Embryonic facial prominence (tissue), 1 donor: ENCODE data around the gene TRIM21.
"Not testable (repeated sequence)": the region's sequence is repeated elsewhere in the genome, so short reads cannot be mapped to it uniquely, and the experiment has no call there.

ENCODE experiments used
- DNase-seq: peaks from one replicate; pipeline ENCODE4 v3.0.0-alpha.2; 2016; ENCODE audit errors: extremely low spot score

Gene TRIM21

DNA sequence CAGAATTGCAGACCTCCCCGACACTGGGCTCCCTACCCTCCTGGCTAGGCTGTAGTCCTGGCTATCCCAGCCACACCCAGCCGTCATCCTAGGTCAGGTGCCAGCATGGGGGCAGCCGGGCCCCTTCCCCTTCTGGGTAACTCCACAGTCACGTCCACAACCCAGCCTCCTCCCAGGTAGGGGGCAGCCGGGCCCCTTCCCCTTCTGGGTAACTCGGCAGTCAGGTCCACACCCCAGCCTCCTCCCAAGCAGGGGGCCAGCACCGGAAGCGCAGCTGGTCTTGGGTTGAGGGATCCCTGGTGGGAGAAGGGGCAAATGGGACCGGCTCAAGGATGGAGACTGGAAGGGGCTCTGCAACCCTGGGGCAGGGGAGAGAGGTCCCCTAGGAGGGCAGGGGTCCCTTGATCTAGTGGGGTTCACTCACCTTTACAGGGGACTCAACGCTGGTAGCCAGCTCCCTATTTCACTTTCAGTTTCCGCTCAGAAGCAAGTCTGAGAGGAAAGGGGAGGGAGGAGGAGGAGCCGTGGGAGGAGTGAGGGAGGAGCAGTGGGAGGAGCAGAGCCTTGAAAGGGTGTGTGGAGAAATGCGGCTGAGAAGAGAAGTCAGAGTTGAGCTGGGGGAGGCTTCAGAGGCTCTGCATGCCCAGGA is at the start of gene TRIM21:
TSS of gene TRIM21 (minus strand) at position 494 of the 649 bp plus-strand sequence. CDS start 3,293 bp downstream, outside the sequence.
- DNase-seq, result peak; percentile 59

DNA sequence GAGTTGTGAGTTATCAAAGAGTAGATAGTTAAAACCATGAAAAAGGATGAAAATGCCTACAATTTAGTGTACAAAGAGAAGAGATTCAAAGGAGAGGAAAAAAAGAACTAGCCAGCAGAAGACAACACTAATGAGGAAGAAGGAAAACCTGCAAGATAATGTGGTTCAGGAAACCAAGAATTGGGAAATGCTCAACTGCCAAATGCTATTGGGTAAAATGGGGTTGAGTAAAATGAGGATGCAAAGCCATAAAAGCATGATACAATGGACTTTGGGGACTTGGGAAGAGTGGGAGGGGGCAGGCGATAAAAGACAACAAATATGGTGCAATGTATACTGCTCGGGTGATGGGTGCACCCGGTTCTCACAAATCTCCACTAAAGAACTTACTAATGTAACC is 48.0 kb upstream of the TRIM21 start:
- no peak for DNase-seq

DNA sequence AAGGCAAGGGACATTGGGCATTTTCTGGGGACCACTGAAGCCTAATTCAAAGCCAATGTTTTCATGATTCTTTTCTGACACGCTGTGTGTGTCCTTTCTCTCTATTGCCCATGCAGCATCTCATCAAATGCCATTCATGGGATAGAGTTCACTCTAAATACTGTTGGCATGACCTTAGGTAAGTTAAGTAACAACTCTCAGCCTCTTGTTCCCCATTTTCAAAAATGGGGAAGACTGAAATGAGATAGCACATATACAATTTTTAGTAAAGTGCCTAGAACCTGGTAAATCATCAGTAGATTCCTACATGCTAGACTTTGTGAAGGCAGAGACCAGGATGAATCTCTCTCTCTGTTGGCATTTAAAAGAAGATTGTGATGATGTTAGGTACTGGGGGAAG is 42.9 kb upstream of the TRIM21 start:
- no peak for DNase-seq

DNA sequence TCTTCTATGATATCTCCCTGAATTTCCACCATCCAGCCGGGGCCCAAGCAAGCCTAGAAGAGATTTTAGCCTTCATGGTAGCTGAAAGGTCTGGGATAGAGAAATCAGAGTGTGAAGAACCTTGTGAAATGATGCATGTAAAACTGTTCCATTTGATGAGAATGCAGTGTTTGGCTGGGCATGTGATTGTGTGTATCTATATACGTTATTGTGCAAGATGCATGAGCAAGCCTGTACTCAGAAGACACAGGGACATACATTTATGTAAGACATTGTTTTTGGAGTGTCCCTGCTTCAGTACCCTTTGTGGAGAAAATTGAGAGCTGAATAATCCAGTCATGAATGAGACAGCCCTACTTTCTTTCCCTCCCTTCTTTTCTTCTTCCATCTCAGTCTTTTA is 40.4 kb upstream of the TRIM21 start:
- DNase-seq, result no peak

DNA sequence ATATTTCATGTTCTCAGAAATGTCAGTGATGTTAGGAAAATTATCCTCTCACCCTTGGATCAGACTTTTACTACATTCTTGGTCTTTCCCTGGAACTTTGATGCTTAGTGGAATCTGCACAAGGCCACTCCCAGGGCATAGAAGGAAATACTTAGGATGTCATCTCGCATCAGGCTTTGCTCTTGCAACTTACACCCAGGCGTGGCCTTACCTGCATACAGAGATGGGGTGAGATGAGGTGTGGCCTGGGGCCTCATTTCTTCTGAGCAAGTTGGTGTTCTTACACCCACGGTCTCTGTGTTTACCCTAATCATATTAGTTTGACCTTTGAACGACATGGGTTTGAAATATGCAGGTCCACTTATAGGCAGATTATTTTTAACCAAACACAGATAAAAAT is 36.5 kb upstream of the TRIM21 start:
- DNase-seq, result no peak

DNA sequence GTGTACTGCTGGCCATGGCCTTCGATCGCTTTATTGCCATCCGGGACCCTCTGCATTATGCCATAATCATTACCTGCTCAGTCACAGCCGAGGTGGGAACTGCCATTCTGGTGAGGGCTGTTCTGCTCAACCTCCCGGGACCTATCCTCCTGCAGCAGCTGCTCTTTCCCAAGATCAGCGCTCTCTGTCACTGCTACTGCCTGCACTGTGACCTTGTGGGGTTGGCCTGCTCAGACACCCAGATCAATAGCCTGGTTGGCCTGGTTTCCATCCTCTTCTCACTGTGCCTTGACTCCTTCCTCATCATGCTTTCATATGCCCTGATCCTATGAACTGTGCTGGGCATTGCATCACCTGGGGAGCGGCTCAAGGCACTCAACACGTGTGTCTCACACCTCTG is 24.9 kb upstream of the TRIM21 start:
- no peak for DNase-seq

DNA sequence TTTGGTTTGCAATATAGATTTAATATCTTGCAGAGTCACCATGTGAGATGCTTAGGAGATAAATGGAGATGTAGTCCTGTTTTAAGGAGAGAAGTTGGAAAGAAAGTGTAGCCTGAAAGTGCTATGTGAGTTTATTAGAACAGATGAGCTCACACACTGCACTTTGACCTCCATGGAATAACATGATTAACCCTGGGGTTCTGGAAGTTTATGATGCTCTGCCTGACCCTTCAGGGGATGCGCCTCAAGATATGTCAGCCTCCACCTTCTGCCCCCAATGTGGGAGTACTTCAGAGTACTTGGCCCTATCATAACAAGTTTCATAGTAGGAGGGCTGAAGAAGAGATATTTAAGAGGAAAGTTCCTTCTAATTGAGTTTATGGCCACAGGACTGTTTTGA is 23.3 kb upstream of the TRIM21 start:
- DNase-seq, result no peak

DNA sequence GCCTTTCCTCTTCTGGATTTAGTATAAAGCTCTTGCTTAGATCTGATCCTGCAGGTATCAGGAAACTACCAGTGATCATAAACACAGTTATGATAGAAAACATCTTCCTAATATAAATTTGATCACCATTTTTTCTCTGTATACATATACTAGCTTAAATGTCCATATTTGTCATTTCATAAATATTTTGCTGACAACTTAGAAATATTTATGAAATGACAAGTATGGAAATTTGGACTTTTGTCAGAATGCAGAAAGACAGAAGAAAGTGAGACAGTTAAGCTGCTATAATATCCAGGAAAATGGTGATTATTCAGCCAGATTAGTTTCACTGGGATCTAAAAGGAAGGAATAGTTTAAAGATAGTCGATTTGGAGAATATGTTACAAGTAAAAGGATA is 22.8 kb upstream of the TRIM21 start:
- DNase-seq, result no peak

DNA sequence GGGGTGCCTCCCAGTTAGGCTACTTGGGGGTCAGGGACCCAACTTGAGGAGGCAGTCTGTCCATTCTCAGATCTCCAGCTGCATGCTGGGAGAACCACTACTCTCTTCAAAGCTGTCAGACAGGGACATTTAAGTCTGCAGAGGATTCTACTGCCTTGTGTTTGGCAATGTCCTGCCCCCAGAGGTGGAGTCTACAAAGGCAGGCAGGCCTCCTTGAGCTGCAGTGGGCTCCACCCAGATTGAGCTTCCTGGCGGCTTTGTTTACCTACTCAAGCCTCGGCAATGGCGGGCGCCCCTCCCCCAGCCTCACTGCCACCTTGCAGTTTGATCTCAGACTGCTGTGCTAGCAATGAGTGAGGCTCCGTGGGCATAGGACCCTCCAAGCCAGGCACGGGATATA is 12.7 kb upstream of the TRIM21 start:
- DNase-seq, result not testable (repeated sequence)

DNA sequence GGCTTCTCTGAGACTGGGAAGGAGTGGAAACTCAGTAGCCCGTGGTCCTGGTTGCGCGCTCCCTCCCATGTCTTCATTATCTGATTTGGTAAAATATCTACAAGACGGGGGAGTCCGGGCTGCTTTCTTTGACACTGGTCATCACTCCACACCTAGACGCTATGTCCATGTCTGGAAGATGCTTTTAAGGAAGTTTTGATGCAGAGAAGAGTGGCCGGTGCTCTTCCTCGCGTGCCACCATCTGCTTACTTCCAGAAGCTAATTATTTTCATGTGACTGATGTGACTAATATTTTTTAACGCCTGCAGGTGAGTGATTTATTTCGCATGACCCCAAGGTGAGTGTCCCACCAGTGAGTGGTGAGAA is 339 bp upstream of the TRIM21 start:
- no peak for DNase-seq

DNA sequence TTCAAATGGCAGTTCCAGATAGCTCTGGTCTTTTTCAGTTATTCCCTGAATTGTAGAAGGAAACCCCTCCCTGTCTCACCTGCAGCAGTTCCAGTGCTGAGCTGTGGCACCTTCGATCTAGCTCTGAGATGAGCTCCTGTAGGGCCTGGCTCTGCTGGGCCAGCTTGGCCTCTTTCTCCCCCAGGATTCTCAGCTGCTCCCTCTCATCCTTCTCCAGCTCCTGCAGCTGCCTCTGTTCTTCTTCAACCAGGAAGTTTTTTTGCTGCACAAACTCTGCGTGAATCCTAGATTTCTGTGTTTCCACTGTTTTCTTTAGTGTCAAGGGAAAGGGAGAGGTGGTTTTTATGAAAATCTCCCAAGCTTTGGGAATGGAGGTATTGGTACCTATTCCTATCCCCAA is 5.3 kb downstream of the TRIM21 start:
- no peak for DNase-seq

DNA sequence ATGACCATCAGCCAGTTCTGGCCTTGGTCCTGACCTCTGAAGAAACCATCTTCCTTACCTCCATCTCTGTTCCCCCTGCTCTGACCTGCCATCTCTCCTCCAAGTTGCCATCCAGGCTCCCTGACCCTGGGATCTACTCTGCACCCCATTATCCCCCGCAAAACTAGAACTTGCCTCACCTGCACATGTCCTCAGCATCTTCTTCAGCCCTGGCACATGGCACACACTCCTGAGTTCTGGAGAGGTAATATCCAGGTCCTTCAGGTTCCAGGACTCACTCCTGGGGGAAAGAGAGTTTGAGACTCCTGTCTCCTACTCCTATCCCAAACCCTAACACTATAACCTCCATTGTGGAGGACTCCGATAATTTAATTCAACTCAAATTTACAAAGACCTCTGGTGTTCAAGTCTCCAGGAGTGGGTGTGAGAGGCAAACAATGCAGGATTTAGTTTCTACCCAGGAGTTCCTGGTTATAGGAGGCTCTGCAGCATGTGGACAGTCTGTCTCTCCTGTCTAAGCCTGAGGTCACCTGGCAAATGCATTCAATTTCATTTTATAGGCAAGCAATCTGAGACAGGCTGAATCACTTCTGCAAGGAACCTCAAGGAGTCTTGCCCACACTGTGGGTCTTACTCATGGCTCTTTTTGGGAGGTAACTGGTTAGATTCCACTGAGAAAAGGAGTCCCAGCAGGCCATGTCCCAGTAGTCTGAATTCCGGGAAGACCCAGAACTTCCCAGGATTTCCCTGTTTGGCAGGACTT is 7.3 kb downstream of the TRIM21 start:
- no peak for DNase-seq

DNA sequence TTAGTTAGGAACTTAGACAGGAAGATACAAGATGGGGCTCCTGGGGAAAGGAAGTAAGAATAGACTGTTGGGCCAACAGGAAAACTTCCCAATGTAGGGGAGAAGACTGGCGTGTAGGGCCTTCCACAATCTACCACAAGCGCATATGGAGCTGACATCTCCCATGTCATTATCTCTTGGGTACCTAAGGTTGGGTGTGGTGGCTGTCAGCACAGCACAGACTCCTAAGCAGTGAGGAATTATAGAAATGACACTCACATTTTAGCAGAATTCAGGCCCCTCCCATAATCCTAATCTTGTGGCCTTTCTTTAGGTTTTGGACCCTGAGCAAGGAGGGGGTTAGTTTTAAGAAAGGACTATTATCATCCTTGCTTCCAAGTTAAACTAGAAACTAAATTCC is 11.6 kb downstream of the TRIM21 start:
- no peak for DNase-seq

DNA sequence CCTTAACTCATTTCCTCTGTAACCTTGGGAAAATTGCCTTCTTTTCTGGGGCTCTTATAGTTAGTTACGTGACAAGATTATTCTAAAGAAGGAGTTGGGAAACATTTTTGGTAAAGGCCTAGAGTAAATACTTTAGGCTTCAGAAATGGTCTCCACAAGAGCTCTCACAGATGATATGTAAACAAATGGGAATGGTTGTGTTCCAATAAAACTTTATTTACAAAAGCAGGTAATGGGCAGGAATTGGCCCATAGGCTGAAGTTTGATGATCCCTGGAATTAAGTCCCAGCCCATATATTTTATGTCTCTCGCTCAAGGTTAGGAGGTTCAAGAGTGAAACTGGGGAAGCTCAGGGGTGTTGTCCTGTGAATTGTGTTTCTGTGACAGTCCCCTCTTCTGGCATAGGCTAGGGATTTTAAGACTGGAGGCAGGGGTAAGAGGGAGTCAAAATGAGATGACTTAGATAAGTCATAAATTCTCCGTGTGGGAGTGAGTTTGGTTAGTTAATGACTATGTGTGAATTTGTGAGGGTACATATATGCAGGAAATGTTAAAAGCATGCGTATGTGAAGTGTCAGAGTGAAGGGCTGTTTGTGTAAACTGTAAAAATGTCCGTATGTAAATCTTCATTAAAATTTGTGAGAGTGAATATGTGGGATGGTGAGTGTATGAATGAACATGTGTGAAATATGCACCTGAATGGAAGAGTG is 17.9 kb downstream of the TRIM21 start:
- no peak for DNase-seq

DNA sequence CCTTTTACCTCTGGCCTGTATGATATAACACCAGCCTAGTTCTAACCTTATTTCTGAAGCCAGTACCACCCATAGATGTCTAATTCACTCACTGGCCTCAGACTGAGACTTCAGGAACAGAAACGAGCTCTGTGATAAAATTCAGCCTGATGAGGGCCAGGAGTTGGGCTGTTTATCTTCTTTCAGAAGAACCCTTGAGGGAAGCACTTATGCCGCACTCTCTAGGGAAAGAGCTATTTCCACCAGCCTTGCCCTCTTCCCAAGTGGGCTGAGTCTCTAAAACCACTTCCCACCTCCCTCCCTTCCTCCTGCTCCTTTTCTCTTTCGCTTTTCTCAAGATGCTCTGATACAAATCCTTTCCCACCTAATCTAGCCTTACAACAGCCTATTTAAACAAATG is 23.3 kb downstream of the TRIM21 start:
- no peak for DNase-seq

DNA sequence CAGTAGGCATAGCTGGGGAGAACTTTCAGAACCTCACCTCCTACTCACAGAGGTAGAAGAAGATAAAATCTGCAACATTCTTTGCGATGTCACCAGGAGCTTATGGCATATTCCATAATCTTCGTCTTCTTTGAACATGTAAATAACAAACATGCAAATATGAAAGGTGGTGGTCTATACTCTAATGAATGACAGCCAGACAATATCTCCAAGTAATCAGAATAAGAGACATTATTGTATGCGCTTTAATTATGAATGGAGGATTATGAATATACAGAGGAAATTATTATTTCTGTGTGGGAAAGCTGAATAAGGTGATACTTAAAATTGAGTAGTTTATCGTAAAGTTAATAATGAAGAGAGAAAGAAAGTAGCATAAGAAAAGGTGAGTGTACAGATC is 25.2 kb downstream of the TRIM21 start, which contains the start of gene OR52B4:
TSS of gene OR52B4 (minus strand) at position 101 of the 400 bp plus-strand sequence. CDS start at position 10, 91 bp downstream.
- DNase-seq, result no peak

DNA sequence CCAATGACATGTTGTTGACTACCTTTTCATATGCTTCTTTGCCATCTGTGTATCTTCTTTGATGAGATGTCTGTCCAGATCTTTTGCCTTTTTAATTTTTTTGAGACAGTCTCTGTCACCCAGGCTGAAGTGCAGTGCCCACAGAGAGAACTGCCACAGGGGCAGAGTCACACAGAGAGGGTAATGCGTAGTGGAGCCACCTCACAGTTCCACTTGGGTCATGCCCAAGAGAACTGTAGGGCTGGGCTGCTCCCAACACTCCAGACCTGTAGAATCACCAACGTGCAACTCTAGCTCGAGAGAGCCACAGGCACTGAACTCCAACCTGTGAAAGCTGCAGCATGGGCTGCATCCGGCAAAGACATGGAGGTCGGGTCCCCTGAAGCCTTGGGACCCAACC is 45.4 kb downstream of the TRIM21 start:
- not testable (repeated sequence) for DNase-seq

DNA sequence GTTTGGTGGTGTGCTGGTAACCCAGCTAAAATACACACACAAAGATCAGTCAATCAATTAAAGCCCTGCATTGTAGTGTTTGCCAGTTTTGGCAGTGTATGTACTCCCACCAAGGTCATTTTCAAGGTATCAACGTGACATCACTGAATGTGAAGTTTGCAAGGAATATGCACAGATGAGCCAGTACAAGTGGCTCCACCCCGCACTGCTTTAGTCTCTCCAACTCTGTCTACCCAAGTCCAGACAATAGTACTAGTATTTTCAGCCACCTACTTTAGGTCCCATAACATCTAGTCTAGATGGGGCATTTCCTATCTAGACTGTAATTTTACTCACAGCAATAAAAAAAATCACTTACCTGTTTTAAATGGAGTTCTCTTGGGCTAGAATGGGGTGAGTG is 48.1 kb downstream of the TRIM21 start:
- DNase-seq, result not testable (repeated sequence)
